CD4-positive, alpha-beta T cell treated with Interleukin-12 subunit alpha and Interleukin-12 subunit beta, for 1 hour (primary cell): ENCODE results near the gene MARCHF11.

ENCODE experiments used
- DNase-seq: peaks from one replicate; pipeline ENCODE4 v3.0.0-alpha.2; 2020

The MARCHF11 gene

GRCh38 chr5:16128944-16129343 is 50.6 kb downstream of the MARCHF11 start:
- no peak for DNase-seq

GRCh38 chr5:16127865-16128544 is 51.6 kb downstream of the MARCHF11 start:
- no peak for DNase-seq

- DNase-seq, result no peak
Observed at GRCh38 chr5:16120579-16120978, 59.0 kb downstream of the MARCHF11 start.

GRCh38 chr5:16119790-16120189 is 59.8 kb downstream of the MARCHF11 start:
- DNase-seq, result no peak

GRCh38 chr5:16115140-16115539 is 64.5 kb downstream of the MARCHF11 start:
- DNase-seq, result no peak

- DNase-seq, result no peak
Observed at GRCh38 chr5:16108418-16108817, 71.2 kb downstream of the MARCHF11 start.

GRCh38 chr5:16104961-16105360 is 74.6 kb downstream of the MARCHF11 start:
- no peak for DNase-seq

- no peak for DNase-seq
Observed at GRCh38 chr5:16095612-16096011, 84.0 kb downstream of the MARCHF11 start.

GRCh38 chr5:16090270-16090669 is 89.3 kb downstream of the MARCHF11 start:
- no peak for DNase-seq

GRCh38 chr5:16082982-16083381 is 96.6 kb downstream of the MARCHF11 start:
- no peak for DNase-seq

- no peak for DNase-seq
Observed at GRCh38 chr5:16082053-16082452, 97.5 kb downstream of the MARCHF11 start.

- no peak for DNase-seq
Observed at GRCh38 chr5:16081376-16081955, 98.1 kb downstream of the MARCHF11 start.

GRCh38 chr5:16076657-16077056 is 102.9 kb downstream of the MARCHF11 start:
- DNase-seq, result no peak

- no peak for DNase-seq
Observed at GRCh38 chr5:16074358-16074757, 105.2 kb downstream of the MARCHF11 start.

GRCh38 chr5:16072616-16073015 is 107.0 kb downstream of the MARCHF11 start:
- DNase-seq, result no peak

- DNase-seq, result no peak
Observed at GRCh38 chr5:16067415-16067814, 112.2 kb downstream of the MARCHF11 start.

GRCh38 chr5:16066810-16067209 is 112.8 kb downstream of the MARCHF11 start:
- DNase-seq, result no peak

GRCh38 chr5:16066320-16066719 is 113.3 kb downstream of the MARCHF11 start:
- DNase-seq, result no peak

GRCh38 chr5:16065831-16066230 is 113.8 kb downstream of the MARCHF11 start:
- no peak for DNase-seq

- no peak for DNase-seq
Observed at GRCh38 chr5:16064135-16064893, 115.3 kb downstream of the MARCHF11 start.

GRCh38 chr5:16061163-16061562 is 118.4 kb downstream of the MARCHF11 start:
- DNase-seq, result no peak

- DNase-seq, result no peak
Observed at GRCh38 chr5:16057277-16057676, 122.3 kb downstream of the MARCHF11 start.

GRCh38 chr5:16051246-16051755 is 128.3 kb downstream of the MARCHF11 start:
- DNase-seq, result no peak

GRCh38 chr5:16050414-16050813 is 129.2 kb downstream of the MARCHF11 start:
- no peak for DNase-seq
